Muscle of leg (tissue), 11 donors: Measurements from ENCODE around the gene GALNT9. TPM values are rescaled to one million over a fixed set of nuclear protein-coding genes. Genes with fewer than 3 reads are reported as not detected.

Source experiments
- DNase-seq: peaks from one replicate; pipeline ENCODE4 v3.0.0; 2013
- H3K27ac ChIP-seq: one replicate; pipeline ENCODE4 v1.5.1; 2013; ENCODE audit warnings: mild to moderate bottlenecking, low read length, control low read depth
- H3K27me3 ChIP-seq: one replicate; pipeline ENCODE4 v1.6.1; 2013; ENCODE audit warnings: low read length; ENCODE audit not compliant: control insufficient read depth, insufficient read depth
- H3K36me3 ChIP-seq: one replicate; pipeline ENCODE4 v1.6.1; 2013; ENCODE audit warnings: low read length; ENCODE audit not compliant: control insufficient read depth, insufficient read depth
- H3K4me1 ChIP-seq: one replicate; pipeline ENCODE4 v1.6.1; 2013; ENCODE audit warnings: low read length; ENCODE audit not compliant: control insufficient read depth, insufficient read depth
- H3K4me3 ChIP-seq: one replicate; pipeline ENCODE4 v1.5.1; 2013; ENCODE audit warnings: low read length, control low read depth
- H3K9me3 ChIP-seq: replicated peaks from 2 replicates; pipeline ENCODE4 v1.6.1; 2013; ENCODE audit warnings: low read depth, low read length; ENCODE audit not compliant: control insufficient read depth
- WGBS: methylation state at CpG from one replicate; pipeline ENCODE4 v1.1.5; 2013; ENCODE audit warnings: missing lambda C conversion rate; ENCODE audit not compliant: insufficient coverage; 5-methylcytosine and 5-hydroxymethylcytosine counted together
- polyA plus RNA-seq, 8 donors: library from polyadenylated mRNA; unstranded; fragments of 120-200 nt; gene quantifications; one replicate each; pipeline versions ENCODE4 v1.2.1 to v1.2.3, GENCODE V29; 2013; ENCODE audit warnings: inconsistent platforms in 1 of 8, low replicate concordance in 1 of 8; ENCODE audit not compliant: insufficient read length in 8 of 8, insufficient read depth in 1 of 8
- total RNA-seq: library from RNA; stranded (reverse); fragments of 120-200 nt; gene quantifications from one replicate; pipeline ENCODE4 v1.2.4, GENCODE V29; 2013

Gene GALNT9
- total and polyA plus RNA-seq, 9 donors: 0.91 to 3.0 (median 2.0) TPM

GRCh38 chr12:132312516-132312915, 16.9 kb downstream of the GALNT9 start:
- no peak overlapping the region for H3K4me3 ChIP-seq
- H3K9me3 ChIP-seq: peaks cover 10% of the 10 kb centered on the region
- DNase-seq: no peak
- no peaks in the 10 kb centered on the region for H3K36me3 ChIP-seq
- WGBS: 87% methylated on average over 5 of the region's 6 CpGs
- no peaks in the 10 kb centered on the region for H3K4me1 ChIP-seq
- H3K27ac ChIP-seq: no peak overlapping the region
- H3K27me3 ChIP-seq: peaks cover 21% of the 10 kb centered on the region

- no peak overlapping the region for H3K27ac ChIP-seq
- no peaks in the 10 kb centered on the region for H3K4me1 ChIP-seq
- peaks cover 10% of the 10 kb centered on the region for H3K9me3 ChIP-seq
- no peak for DNase-seq
- peaks cover 11% of the 10 kb centered on the region for H3K27me3 ChIP-seq
- 84% methylated on average over 9 of the region's 17 CpGs for WGBS
- H3K4me3 ChIP-seq: no peak overlapping the region
- no peaks in the 10 kb centered on the region for H3K36me3 ChIP-seq
Observed at GRCh38 chr12:132311201-132311915, 18.0 kb downstream of the GALNT9 start.

DNA sequence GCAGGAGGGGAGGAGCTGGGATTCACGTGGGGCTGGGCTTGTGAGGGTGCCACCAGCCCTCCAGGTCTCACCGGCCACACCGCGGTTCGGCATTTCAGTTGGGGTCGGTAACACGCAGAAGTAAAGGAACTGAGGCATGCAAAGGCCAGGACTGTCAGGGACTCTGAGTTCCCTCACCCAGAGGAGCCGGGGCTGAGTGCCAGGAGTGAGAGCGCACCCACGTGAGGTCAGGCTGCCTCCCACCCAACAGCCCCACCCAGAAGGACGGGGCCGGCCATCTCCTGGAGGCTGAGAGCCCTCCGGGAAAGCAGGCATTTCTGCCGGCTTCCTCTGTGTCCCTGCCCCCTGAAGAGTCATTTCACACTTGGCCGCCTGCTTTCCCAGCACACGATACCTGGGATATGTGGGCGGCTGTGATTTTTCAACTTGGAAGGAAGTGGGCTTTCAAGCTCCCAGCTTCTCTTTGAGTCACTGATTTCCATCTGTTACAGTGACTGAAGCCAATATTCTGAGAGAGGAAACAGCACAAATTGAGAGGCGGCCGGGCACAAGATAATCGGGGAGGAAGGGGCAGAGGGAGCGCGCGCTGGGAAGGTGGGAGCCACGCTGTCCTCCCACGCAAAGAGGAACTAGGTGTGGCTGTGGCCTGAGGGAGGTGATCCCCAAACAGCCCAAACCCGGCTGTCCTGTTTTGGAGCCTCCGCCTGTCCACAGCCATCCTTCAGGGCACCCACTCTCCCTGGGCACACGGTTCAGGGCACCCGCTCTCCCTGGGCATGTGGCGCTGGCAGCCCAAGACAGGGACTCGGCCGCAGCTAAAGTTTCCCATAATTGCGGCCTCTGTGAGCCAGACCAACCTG, 19.0 kb downstream of the GALNT9 start:
- Histone ChIP-seq H3K9me3 (peaks cover 10% of the 10 kb centered on the region), H3K27me3 (peaks cover 7% of the 10 kb centered on the region), H3K27ac (no peak overlapping the region), H3K4me1 (no peaks in the 10 kb centered on the region), H3K4me3 (no peak overlapping the region), H3K36me3 (no peaks in the 10 kb centered on the region)
- 67% methylated on average over 18 of the region's 33 CpGs for WGBS
- DNase-seq: no peak

DNA sequence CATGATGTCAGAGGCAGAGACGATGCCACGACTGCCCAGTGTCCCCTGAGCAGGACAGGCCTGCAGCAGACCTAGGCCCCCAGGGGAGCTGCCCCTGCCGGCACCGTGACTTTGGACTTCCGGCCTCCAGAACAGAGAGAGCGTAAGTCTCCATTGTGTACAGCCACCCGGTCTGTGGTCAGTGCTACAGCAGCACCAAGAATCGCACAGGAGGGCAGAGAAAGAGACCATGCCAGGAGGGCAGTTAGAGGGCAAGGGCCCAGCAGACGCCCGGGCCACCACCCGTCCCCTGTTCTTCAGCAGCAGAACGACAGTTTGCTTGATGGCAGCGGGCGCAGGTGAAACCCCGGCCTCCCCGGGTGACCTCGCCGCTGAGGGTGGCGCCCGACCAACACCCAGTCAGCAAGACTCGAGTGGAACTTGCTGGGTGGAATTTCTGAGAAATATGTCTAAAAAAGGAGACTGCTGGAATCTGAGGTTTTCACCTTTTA, 19.7 kb downstream of the GALNT9 start:
- H3K9me3 ChIP-seq: peaks cover 10% of the 10 kb centered on the region
- no peaks in the 10 kb centered on the region for H3K4me1 ChIP-seq
- no peaks in the 10 kb centered on the region for H3K36me3 ChIP-seq
- DNase-seq: no peak
- peaks cover 4% of the 10 kb centered on the region for H3K27me3 ChIP-seq
- no peak overlapping the region for H3K4me3 ChIP-seq
- 84% methylated on average over 21 of the region's 21 CpGs for WGBS
- H3K27ac ChIP-seq: no peak overlapping the region

DNA sequence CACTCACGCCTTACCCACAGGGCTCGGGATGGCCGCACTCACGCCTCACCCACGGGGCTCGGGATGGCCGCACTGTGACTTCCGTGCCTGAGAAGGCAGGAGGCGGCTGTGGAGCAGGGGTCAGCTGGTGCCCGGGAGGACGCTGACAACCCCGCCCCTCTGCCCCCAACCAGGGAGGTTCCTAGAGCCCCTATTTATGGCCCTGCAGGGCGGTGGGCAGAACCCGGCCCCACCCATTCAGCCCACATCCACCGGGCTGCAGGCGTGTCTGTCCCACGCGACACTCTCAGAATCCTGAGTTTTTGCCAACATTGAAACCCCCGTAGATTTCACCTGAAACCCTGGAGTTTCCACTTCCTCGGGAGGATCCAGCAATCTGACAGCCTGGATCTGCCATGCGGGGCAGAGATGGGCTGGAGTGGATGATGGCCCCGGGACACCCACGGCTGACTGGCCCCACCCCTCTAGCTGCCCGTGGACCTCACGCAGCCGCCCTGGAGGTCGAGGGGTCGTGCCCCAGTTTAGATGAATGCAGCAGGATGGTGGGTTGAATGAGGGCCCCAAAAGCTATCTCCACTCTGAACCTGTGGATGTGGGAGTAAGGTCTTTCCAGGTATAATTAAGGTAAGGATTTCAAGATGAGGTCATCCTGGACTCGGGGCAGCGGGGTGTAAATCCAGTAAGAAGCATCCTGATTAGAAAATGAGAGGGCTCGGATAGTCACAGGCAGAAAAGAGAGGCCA, 20.4 kb downstream of the GALNT9 start:
- Histone ChIP-seq H3K9me3 (peaks cover 10% of the 10 kb centered on the region), H3K36me3 (no peaks in the 10 kb centered on the region), H3K27ac (no peak overlapping the region), H3K4me1 (no peaks in the 10 kb centered on the region), H3K27me3 (peaks cover 2% of the 10 kb centered on the region), H3K4me3 (no peak overlapping the region)
- 57% methylated on average over 26 of the region's 31 CpGs for WGBS
- DNase-seq: no peak

DNA sequence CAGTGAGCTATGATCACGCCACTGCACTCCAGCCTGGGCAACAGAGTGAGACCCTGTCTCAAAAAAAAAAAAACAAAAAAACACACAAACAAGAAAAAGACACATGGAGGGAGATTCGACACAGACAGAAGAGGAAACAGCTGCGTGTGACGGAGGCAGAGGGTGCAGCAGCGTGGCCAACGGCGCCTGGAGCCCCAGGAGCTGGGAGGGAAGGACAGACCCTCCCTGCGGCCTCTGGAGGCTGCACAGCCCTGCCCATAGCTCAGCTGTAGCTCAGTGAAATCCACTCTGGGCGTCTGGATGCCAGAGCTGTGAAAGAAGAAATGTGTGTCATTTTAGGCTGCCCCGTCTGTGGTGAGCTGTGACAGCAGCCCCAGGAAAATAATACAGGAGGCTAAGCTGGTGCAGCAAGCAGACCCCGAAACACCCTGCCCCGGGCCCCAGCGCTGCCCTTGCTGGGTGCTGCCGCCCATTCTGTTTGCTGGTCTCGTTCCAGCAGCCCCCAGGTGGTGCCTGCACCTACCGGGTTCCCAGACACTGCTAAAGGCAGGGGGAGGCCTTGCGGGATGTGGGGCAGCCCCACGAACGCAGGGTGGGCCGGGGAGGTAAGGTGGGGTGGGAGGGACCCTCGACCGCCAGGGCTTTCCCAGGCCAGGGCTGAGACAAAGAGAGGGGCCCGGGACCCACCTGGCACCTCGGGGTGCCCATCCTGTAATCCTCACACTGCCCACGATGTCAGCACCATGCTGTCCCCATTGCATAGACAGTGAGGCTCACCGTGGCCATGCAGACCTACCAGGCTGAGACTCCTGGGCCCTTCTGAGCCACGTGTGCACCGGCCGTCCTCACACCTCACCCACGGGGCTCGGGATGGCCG, 21.2 kb downstream of the GALNT9 start:
- H3K27ac ChIP-seq: no peak overlapping the region
- 59% methylated on average over 25 of the region's 32 CpGs for WGBS
- peaks cover 2% of the 10 kb centered on the region for H3K27me3 ChIP-seq
- peaks cover 10% of the 10 kb centered on the region for H3K9me3 ChIP-seq
- H3K4me3 ChIP-seq: no peak overlapping the region
- no peaks in the 10 kb centered on the region for H3K4me1 ChIP-seq
- DNase-seq: peak; percentile 37
- no peaks in the 10 kb centered on the region for H3K36me3 ChIP-seq

- Histone ChIP-seq H3K9me3 (peaks cover 7% of the 10 kb centered on the region), H3K27me3 (peaks cover 9% of the 10 kb centered on the region), H3K36me3 (no peaks in the 10 kb centered on the region), H3K27ac (no peak overlapping the region), H3K4me3 (no peak overlapping the region), H3K4me1 (no peaks in the 10 kb centered on the region)
- WGBS: 77% methylated on average over 10 of the region's 10 CpGs
- DNase-seq: no peak
Observed at GRCh38 chr12:132306885-132307191, 22.6 kb downstream of the GALNT9 start.

DNA sequence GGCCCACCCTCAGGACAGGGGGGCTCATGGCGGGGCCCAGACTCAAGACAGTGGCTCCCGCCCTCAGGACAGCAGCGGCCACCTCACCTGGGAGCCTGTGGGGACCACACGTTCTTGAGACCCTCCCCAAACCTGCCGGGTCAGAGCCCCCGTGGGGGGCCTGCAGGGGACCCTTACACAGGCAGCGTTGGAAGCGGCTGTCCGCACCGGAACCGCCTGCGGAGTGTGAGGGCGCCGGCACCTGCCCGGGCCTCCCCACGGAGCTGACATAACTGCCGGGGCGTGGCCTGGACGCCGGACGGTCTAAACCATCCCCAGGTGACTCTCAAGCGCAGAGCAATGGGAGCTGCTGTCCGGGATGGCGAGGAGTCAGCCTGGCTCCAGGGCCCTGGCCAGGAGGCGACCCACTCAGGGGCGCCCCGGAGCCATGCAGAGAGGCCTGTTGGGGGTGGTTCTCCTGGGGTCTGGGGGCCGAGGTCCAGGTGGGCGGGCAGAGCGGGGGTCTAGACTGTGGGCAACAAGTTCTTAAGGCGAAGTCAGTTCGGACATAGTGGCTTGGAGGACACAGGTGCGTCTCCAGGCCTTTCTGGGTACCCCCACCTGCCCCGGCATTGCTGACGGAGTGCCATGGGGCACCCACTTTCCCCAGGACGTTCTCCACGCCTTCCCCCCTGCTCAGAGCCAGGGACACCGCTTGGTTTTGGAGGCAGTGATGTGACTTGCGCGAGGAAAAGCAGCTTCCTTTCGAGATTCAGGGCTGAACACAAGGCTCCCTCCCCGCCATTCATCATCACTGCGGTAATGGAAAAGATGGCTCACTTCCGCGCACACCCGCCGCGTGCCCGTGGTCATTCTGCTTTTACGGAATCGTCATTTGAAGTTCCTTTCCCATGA, 23.2 kb downstream of the GALNT9 start:
- Histone ChIP-seq H3K9me3 (peaks cover 2% of the 10 kb centered on the region), H3K4me3 (no peak overlapping the region), H3K36me3 (no peaks in the 10 kb centered on the region), H3K4me1 (no peaks in the 10 kb centered on the region), H3K27me3 (peaks cover 15% of the 10 kb centered on the region), H3K27ac (no peak overlapping the region)
- 81% methylated on average over 47 of the region's 51 CpGs for WGBS
- DNase-seq: no peak

DNA sequence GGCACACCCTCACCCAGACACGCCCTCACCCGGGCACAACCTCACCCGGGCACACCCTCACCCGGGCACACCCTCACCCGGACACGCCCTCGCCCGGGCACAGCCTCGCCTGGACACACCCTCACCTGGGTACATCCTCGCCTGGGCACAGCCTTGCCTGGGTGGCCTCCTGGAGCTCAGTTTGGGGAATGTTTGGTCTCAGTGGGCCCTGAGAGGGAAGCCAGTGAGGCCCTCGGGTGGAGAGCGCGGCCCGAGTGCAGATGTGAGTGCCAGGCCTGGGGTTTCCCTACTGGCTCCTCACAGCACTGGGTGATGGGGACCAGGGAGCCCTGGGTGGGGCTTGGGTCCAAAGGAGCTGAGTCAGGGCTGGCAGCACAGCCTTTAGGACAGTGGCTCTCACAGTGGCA, 23.8 kb downstream of the GALNT9 start:
- Histone ChIP-seq H3K36me3 (no peaks in the 10 kb centered on the region), H3K9me3 (no peaks in the 10 kb centered on the region), H3K27me3 (peaks cover 21% of the 10 kb centered on the region), H3K4me1 (no peaks in the 10 kb centered on the region), H3K27ac (no peak overlapping the region), H3K4me3 (no peak overlapping the region)
- WGBS: 87% methylated on average over 4 of the region's 14 CpGs
- no peak for DNase-seq
